SK-MEL-5 (cell line): ENCODE data around the gene GPR42. TPM values are rescaled to one million over a fixed set of nuclear protein-coding genes. Genes with fewer than 3 reads are reported as not detected.
A peak's percentile ranks its signal among the peaks of the same experiment; 100 is the strongest.
"Not testable (repeated sequence)": the region's sequence is repeated elsewhere in the genome, so short reads cannot be mapped to it uniquely, and the experiment has no call there.

ENCODE experiments used
- DNase-seq: peaks from one replicate; pipeline ENCODE4 v3.0.0-alpha.2; 2016; ENCODE audit warnings: low read depth, low spot score
- in situ Hi-C: cut with HindIII; loops from 2 replicates; pipeline ENCODE4 v1.10.0; 2016; ENCODE audit warnings: low sequenced_read_pairs, high pct_unique_total_duplicates, low pct_unique_long_range_greater_than_20kb
- total RNA-seq: library from RNA; depleted of rRNA; stranded (reverse); fragments of >200 nt; shearing (Covaris generic); gene quantifications from 2 replicates; pipeline ENCODE4 v1.2.3, GENCODE V29; 2014

GPR42 gene
- total RNA-seq, 1 experiment from 2014 or later, result not detected

- DNase-seq, result no peak
- in situ Hi-C loops, result no loop called here
Observed at GRCh38 chr19:35379992-35380391, 9.1 kb downstream of the GPR42 start.

- DNase-seq, result no peak
- in situ Hi-C loops, result no loop called here
Observed at GRCh38 chr19:35380450-35381124, 9.7 kb downstream of the GPR42 start.

GRCh38 chr19:35381318-35381717, 10.4 kb downstream of the GPR42 start:
- DNase-seq, result no peak
- in situ Hi-C loops, result no loop called here

GRCh38 chr19:35381926-35382325, 11.1 kb downstream of the GPR42 start:
- DNase-seq, result no peak
- in situ Hi-C loops, result no loop called here

- no peak for DNase-seq
- in situ Hi-C loops, result no loop called here
Observed at GRCh38 chr19:35383536-35383935, 12.7 kb downstream of the GPR42 start.

- DNase-seq, result peak; percentile 98
- in situ Hi-C loops, result no loop called here
Observed at GRCh38 chr19:35388277-35389054, 17.6 kb downstream of the GPR42 start.

GRCh38 chr19:35389192-35389861, 18.5 kb downstream of the GPR42 start:
- peak; percentile 77 for DNase-seq
- in situ Hi-C loops, result no loop called here

- in situ Hi-C loops, result no loop called here
- DNase-seq, result no peak
Observed at GRCh38 chr19:35392742-35393715, 22.2 kb downstream of the GPR42 start.

- DNase-seq, result peak; percentile 98
- in situ Hi-C loops, result no loop called here
Observed at GRCh38 chr19:35395382-35396199, 24.7 kb downstream of the GPR42 start.

- no peak for DNase-seq
- in situ Hi-C loops, result no loop called here
Observed at GRCh38 chr19:35396240-35396885, 25.5 kb downstream of the GPR42 start.

- no peak for DNase-seq
- in situ Hi-C loops, result no loop called here
Observed at GRCh38 chr19:35397064-35397463, 26.2 kb downstream of the GPR42 start.

GRCh38 chr19:35398570-35398969, 27.7 kb downstream of the GPR42 start:
- DNase-seq, result no peak
- in situ Hi-C loops, result no loop called here

GRCh38 chr19:35399231-35399630, 28.4 kb downstream of the GPR42 start:
- peak; percentile 97 for DNase-seq
- in situ Hi-C loops, result no loop called here

GRCh38 chr19:35399948-35400772, 29.3 kb downstream of the GPR42 start:
- DNase-seq, result no peak
- in situ Hi-C loops, result no loop called here

GRCh38 chr19:35400773-35401100, 29.9 kb downstream of the GPR42 start:
- in situ Hi-C loops, result no loop called here
- no peak for DNase-seq

GRCh38 chr19:35401416-35401815, 30.5 kb downstream of the GPR42 start:
- in situ Hi-C loops, DNase-seq: not testable (repeated sequence)
